Retinal pigment epithelial cell (primary cell): Measurements from ENCODE around the gene SKP1.

Experiments used
- DNase-seq: peaks from one replicate; pipeline ENCODE4 v3.0.0-alpha.2; 2010; ENCODE audit warnings: low read depth
- H3K4me3 ChIP-seq: 2 replicates; pipeline ENCODE4 v1.5.1; 2011; ENCODE audit warnings: mild to moderate bottlenecking, low read length, control low read depth, moderate library complexity
- CTCF ChIP-seq: conservative IDR thresholded peaks from 2 replicates; pipeline ENCODE4 v1.5.1; 2011; ENCODE audit warnings: low read depth, low read length, control low read depth, inconsistent platforms

SKP1 gene

GRCh38 chr5:134116789-134117761, 59.7 kb downstream of the SKP1 start:
- DNase-seq: no peak
- TF ChIP-seq CTCF: no peak
- H3K4me3 ChIP-seq: no peak overlapping the region

- TF ChIP-seq CTCF: no peak
- H3K4me3 ChIP-seq: no peak overlapping the region
- no peak for DNase-seq
These were observed 60.5 kb downstream of the SKP1 start for GRCh38 chr5:134116286-134116685.

GRCh38 chr5:134115806-134116175, 61.0 kb downstream of the SKP1 start:
- H3K4me3 ChIP-seq: peak overlapping the region; percentile 53
- TF ChIP-seq CTCF: no peak
- no peak for DNase-seq

- TF ChIP-seq CTCF: no peak
- no peak for DNase-seq
- H3K4me3 ChIP-seq: peak overlapping the region; percentile 53
These were observed 61.6 kb downstream of the SKP1 start for GRCh38 chr5:134114886-134115805.

- peak within 1 kb of the TSS; percentile 72 for H3K4me3 ChIP-seq
- no peak for DNase-seq
- no peak for TF ChIP-seq CTCF
These were observed 62.6 kb downstream of the SKP1 start, which contains the start of gene TCF7 for GRCh38 chr5:134113902-134114875. Gene TCF7, plus strand, starts transcription at chr5:134114681. Its CDS starts 226 bp downstream, at chr5:134114907.

- TF ChIP-seq CTCF: no peak
- no peak overlapping the region for H3K4me3 ChIP-seq
- DNase-seq: no peak
These were observed 63.3 kb downstream of the SKP1 start for GRCh38 chr5:134113363-134113889.
